ENCODE results near the gene MRPS31. TPM values are rescaled to one million over a fixed set of nuclear protein-coding genes. Genes with fewer than 3 reads are reported as not detected.

MRPS31 gene
- polyA plus RNA-seq, 1 experiment = 7.6 TPM

GRCh38 chr13:40812724-40813445 is 41.9 kb upstream of the MRPS31 start:
- no peak for TF ChIP-seq CTCF (IDR thresholded peaks at IDR 0.05; ENCODE audit: insufficient read depth, low read depth, low read length)
- ChIA-PET CTCF (interaction anchor here (0.7 kb wide), 1 partner anchor 35 kb away, joined by 4 read pairs; no protein-coding TSS in a partner anchor), POLR2A (no interaction called here)
- no peaks in the 10 kb centered on the region for H3K27me3 ChIP-seq (ENCODE audit: control insufficient read depth, insufficient read depth, low read length)
- H3K4me3 ChIP-seq (ENCODE audit: low read depth, low read length) = no peak overlapping the region
- peaks cover 4% of the 10 kb centered on the region for H3K36me3 ChIP-seq (ENCODE audit: control insufficient read depth, insufficient read depth, low read length)
- no peak for DNase-seq (ENCODE audit: low read depth)

GRCh38 chr13:40812102-40812501 is 41.1 kb upstream of the MRPS31 start:
- peaks cover 4% of the 10 kb centered on the region for H3K36me3 ChIP-seq (ENCODE audit: control insufficient read depth, insufficient read depth, low read length)
- ChIA-PET POLR2A (no interaction called here), CTCF (no interaction called here)
- no peak for TF ChIP-seq CTCF (IDR thresholded peaks at IDR 0.05; ENCODE audit: insufficient read depth, low read depth, low read length)
- DNase-seq (ENCODE audit: low read depth) = no peak
- H3K4me3 ChIP-seq (ENCODE audit: low read depth, low read length) = no peak overlapping the region
- no peaks in the 10 kb centered on the region for H3K27me3 ChIP-seq (ENCODE audit: control insufficient read depth, insufficient read depth, low read length)

GRCh38 chr13:40809471-40809870 is 38.5 kb upstream of the MRPS31 start:
- ChIA-PET POLR2A (no interaction called here), CTCF (no interaction called here)
- peaks cover 5% of the 10 kb centered on the region for H3K36me3 ChIP-seq (ENCODE audit: control insufficient read depth, insufficient read depth, low read length)

GRCh38 chr13:40806241-40806640 is 35.3 kb upstream of the MRPS31 start:
- POLR2A ChIA-PET = no interaction called here
- Histone ChIP-seq H3K27me3 (ENCODE audit: control insufficient read depth, insufficient read depth, low read length) (no peaks in the 10 kb centered on the region), H3K4me3 (ENCODE audit: low read depth, low read length) (no peak overlapping the region)

More at GRCh38 chr13:40809471-40809870, 38.5 kb upstream of the MRPS31 start:
- TF ChIP-seq CTCF (IDR thresholded peaks at IDR 0.05; ENCODE audit: insufficient read depth, low read depth, low read length) = no peak
- H3K27me3 ChIP-seq (ENCODE audit: control insufficient read depth, insufficient read depth, low read length) = no peaks in the 10 kb centered on the region
- DNase-seq (ENCODE audit: low read depth) = no peak
- no peak overlapping the region for H3K4me3 ChIP-seq (ENCODE audit: low read depth, low read length)

GRCh38 chr13:40803316-40803715 is 32.3 kb upstream of the MRPS31 start:
- CTCF ChIA-PET = interaction anchor here (0.8 kb wide), 1 partner anchor 15 kb away, joined by 3 read pairs; no protein-coding TSS in a partner anchor
- H3K27me3 ChIP-seq (ENCODE audit: control insufficient read depth, insufficient read depth, low read length) = no peaks in the 10 kb centered on the region

More at GRCh38 chr13:40806241-40806640, 35.3 kb upstream of the MRPS31 start:
- DNase-seq (ENCODE audit: low read depth) = no peak
- TF ChIP-seq CTCF (IDR thresholded peaks at IDR 0.05; ENCODE audit: insufficient read depth, low read depth, low read length) = no peak
- H3K36me3 ChIP-seq (ENCODE audit: control insufficient read depth, insufficient read depth, low read length) = peaks cover 3% of the 10 kb centered on the region; the same call in 1 of the 2 replicates
- CTCF ChIA-PET = no interaction called here

More at GRCh38 chr13:40803316-40803715, 32.3 kb upstream of the MRPS31 start:
- POLR2A ChIA-PET = no interaction called here
- Histone ChIP-seq H3K4me3 (ENCODE audit: low read depth, low read length) (no peak overlapping the region), H3K36me3 (ENCODE audit: control insufficient read depth, insufficient read depth, low read length) (peaks cover 5% of the 10 kb centered on the region)
- no peak for TF ChIP-seq CTCF (IDR thresholded peaks at IDR 0.05; ENCODE audit: insufficient read depth, low read depth, low read length)
- DNase-seq (ENCODE audit: low read depth) = no peak
